ENCODE measurements around the gene PHLDB3.
"Not testable (repeated sequence)": the region's sequence is repeated elsewhere in the genome, so short reads cannot be mapped to it uniquely, and the experiment has no call there.

Gene PHLDB3

DNA sequence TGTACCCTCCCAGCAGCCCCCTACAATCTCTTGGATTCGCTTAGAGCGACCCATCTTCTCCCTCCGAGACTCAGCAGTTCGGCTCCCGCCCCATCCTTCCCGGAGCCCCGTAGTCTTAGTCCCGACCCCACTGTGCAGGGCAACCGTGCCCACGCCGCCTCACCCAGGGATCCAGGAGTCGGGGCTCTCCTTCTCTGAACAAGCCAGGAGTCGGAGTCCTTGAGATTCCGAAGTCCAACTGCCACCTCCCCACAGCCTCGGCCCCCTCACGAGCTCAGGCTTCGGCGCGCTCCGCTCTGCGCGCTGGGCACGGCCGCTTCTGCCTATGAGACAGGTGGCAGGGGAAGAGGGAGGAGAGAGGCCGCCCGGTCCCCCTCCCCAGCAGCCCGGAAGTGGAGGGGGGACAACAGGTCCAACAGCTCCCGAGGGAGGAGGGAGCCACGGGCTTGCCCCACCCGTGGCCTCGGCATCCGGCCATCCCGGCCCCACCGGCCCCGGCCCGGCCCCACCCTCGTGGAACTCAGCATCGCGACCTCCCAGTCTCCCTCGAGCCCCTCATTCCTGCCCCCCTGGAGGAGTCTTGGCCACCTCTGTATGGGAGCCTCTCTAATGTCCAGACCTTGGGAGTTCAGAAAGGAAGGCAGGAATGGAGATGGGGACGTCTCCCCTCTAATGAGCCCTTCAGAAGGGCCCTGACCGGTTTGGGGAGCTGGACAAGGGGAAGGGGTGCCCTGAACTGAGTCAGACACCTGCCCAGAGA, at the start of gene PHLDB3:
TSS of gene PHLDB3 (minus strand) at position 321 of the 760 bp plus-strand sequence. CDS start 628 bp downstream, outside the sequence.
- DNase-seq (ENCODE audit: low read depth, low spot score): no peak

- no peak for DNase-seq (ENCODE audit: low read depth, low spot score)
Measured at GRCh38 chr19:43553656-43554055, 49.1 kb upstream of the PHLDB3 start.

DNA sequence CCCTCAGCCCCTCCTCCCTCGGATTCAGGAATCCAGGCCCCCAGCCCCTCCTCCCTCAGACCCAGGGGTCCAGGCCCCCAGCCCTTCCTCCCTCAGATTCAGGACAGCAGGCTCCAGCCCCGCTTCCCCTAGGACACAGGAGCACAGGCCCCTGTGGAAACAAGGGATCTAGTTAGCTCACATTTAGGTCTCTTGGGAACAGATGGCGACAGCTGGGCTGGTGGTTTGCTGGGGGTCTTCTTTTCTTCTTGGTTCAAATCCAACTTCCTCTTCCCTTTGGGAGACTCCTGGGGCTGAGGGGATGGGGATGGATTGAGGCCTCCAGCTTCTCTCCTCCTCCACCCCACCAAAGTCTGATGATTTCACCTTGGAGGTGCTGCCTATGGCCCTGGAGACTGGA, 48.1 kb upstream of the PHLDB3 start:
- DNase-seq (ENCODE audit: low read depth, low spot score): no peak

GRCh38 chr19:43552198-43552450, 47.6 kb upstream of the PHLDB3 start:
- no peak for DNase-seq (ENCODE audit: low read depth, low spot score)

- no peak for DNase-seq (ENCODE audit: low read depth, low spot score)
Measured at GRCh38 chr19:43551399-43552197, 47.1 kb upstream of the PHLDB3 start.

GRCh38 chr19:43548706-43549105, 44.2 kb upstream of the PHLDB3 start:
- DNase-seq (ENCODE audit: low read depth, low spot score): no peak

DNA sequence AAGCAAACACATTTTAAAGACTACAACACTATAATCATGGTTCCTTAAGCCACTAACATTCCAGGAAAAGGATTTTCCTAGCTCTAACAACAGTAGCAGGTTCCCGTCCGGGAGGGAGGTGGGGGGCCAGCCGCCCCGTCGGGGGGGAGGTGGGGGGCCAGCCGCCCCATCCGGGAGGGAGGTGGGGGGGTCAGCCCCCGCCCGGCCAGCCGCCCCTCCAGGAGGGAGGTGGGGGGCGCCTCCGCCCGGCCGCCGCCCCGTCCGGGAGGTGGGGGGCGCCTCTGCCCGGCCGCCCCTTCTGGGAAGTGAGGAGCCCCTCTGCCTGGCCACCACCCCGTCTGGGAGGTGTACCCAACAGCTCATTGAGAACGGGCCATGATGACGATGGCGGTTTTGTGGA, 43.4 kb upstream of the PHLDB3 start:
- not testable (repeated sequence) for DNase-seq (ENCODE audit: low read depth, low spot score)

DNA sequence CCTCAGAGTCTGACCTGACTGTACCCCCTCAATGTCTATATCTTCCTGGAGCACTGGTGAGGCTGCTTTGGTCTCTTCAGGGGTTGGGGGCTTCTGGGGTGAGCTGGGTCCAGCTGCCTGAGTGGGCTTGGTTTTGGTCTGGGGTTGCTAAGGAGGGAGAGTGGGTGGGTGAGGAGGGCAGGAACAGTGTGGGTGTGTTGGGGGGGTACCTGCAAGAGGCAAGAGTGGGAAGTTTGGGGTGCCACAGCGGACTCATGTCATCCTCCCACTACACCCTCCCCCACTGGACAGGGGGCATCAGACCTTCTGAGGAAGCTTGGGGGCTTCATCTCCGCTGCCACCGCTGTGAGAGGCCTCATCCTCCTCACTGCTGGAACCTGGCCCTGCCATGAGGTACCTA, 42.0 kb upstream of the PHLDB3 start:
- no peak for DNase-seq (ENCODE audit: low read depth, low spot score)

DNA sequence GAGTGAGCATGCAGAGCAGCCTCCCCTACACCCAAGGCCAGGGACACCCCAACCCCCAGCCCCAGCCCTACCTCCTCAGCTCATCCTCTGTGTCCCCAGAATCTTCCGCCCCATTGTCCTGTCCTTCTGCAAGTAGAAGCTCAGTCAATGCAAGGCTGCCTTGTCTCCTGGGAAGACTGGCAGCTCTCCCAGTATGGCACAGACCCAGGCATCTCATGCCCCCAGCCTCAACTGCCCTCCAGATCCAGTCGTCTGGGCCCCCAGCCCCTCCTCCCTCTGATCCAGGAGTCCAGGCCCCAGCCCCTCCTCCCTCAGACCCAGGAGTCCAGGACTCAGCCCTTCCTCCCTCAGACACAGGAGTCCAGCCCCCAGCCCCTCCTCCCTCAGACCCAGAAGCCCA, 41.4 kb upstream of the PHLDB3 start:
- no peak for DNase-seq (ENCODE audit: low read depth, low spot score)

- no peak for DNase-seq (ENCODE audit: low read depth, low spot score)
Measured at GRCh38 chr19:43545276-43545675, 40.7 kb upstream of the PHLDB3 start.

GRCh38 chr19:43544077-43544476, 39.5 kb upstream of the PHLDB3 start:
- no peak for DNase-seq (ENCODE audit: low read depth, low spot score)

DNA sequence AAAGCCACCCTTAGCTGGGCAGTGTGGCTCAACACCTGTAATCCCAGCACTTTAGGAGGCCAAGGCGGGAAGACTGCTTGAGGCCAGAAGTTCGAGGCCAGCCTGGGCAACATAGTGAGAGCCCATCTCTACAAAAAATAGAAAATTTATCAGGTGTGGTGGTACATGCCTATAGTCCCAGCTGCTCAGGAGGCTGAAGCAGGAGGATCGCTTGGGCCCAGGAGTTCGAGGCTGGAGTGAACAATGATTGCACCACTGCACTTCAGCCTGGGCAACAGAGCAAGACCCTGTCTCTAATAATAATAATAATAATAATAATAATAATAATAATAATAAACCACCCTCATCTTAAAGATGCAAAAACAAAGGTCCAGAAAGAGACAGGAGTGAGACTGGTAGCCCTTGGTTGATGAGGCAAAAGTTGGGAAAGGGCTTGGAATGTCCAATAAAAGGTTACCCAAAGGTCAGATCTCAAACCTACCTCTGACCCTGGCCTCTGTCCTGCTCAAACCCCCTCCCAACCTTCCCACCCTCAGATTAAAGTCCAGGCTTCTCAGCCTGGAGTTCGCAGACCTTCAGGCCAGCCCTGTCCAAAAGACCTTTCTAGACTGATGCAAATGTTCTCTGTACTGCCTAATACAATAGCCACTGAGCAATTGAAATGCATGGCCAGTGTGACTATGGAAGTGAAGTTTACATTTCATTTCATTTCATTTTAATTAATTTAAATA, 37.5 kb upstream of the PHLDB3 start:
- DNase-seq (ENCODE audit: low read depth, low spot score): no peak

DNA sequence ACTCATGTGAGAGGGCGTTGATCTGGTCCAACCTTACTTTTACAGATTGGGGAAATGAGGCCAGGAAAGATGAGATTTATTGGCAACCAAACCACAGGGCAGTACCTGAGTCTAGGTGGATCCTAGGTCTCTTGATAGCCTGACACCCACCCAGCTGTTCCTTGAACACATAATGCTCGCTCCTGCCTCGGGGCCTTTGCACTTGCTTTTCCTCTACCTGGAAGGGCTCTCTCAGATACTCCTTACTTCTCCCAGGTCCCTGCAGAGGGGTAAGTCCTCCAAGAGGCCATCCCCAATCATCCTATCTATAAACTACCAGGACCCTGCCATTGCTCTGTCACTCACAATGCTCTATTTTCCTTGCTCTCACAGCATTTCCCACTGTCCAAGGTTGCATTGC, 35.8 kb upstream of the PHLDB3 start:
- no peak for DNase-seq (ENCODE audit: low read depth, low spot score)

DNA sequence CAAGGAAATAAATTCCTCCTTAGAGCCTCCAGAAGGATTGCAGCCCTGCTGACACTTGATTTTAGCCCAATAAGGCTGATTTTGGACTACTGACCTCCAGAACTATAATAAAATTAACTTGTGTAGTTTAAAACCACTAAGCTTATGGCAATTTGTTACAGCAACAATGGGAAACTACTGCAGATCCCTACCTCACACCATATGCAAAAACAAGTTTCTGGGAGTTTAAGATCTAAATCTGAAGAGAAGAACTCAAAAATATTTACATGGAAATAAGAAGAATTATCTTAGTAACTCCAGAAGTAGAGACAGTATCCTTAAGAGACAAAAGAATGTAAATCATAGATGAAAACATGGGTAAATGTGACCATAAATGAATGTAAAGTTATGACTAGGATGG, 34.4 kb upstream of the PHLDB3 start:
- no peak for DNase-seq (ENCODE audit: low read depth, low spot score)

DNA sequence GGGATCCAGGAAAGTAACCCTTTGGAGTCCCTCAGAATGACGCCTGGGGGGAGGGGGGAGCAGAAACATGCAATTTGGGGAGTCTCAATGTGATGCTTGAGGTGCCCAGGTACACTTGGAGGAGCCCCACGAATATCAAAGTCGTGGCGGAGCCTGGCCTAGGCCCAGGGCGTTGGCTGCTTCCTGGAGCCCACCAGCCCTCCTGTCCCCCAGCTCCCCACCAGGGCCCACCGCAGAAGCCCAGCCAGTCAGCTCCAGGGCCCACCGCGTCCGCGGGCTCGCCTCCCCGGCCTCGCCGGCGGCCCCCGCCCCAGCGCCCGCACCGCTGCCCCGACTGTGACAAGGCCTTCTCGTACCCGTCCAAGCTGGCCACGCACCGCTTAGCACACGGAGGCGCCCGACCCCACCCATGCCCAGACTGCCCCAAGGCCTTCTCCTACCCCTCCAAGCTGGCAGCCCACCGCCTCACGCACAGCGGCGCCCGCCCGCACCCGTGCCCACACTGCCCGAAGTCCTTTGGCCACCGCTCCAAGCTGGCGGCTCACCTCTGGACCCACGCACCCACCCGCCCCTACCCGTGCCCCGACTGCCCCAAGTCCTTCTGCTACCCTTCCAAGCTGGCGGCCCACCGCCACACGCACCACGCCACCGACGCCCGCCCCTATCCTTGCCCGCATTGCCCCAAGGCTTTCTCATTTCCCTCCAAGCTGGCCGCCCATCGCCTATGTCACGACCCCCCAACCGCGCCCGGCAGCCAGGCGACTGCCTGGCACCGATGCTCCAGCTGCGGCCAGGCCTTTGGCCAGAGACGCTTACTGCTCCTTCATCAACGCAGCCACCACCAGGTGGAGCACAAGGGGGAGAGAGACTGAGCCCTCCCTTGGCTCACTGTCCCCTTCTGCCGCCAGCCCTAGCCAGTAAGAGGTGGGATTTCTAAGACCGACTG, 30.5 kb upstream of the PHLDB3 start:
- no peak for DNase-seq (ENCODE audit: low read depth, low spot score)

GRCh38 chr19:43534305-43534815, 29.8 kb upstream of the PHLDB3 start:
- no peak for DNase-seq (ENCODE audit: low read depth, low spot score)

GRCh38 chr19:43533546-43534304, 29.2 kb upstream of the PHLDB3 start:
- peak; percentile 93 for DNase-seq (ENCODE audit: low read depth, low spot score)

DNA sequence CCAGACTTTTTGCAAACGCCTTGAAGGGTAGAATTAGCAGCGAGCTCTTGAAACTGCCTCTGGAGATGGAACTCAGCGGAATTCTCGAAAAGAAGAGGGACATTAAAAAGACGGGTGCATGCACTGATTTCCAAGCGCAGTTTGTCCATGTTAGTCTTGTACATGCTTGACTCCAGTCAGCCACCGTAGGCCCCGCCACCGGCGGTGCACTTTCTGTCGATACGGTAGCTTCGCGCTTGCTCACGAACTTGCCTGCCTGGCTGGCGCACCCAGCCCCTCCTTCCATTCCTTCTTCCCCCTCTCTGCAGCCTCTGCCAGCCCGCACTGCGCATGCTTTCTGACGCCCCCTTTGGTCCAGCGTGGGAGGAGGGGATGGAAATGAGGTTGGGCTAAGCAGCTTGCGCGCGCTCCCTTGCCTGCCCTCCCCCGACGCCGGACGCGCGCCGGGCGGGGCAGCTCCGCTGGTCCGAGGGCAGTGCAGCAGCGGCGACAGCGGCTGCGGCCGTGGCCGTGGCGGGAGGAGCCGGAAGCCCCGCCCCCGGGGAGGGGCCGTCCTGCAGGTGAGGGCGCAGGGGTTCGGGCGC, 28.5 kb upstream of the PHLDB3 start, which contains the start of gene ZNF575:
TSS of gene ZNF575 (plus strand) at position 227 of the 584 bp plus-strand sequence. CDS start 1,235 bp downstream, outside the sequence.
- peak; percentile 84 for DNase-seq (ENCODE audit: low read depth, low spot score)

GRCh38 chr19:43532571-43532961, 28.0 kb upstream of the PHLDB3 start:
- DNase-seq (ENCODE audit: low read depth, low spot score): no peak

All from iPS DF 19.7 (cell line).